NCI-H1930 (cell line): Measurements from ENCODE around the gene GCNA.

Experiments used
- DNase-seq, 2 experiments: peaks; one replicate each; lab custom pipeline; 2025; lab: John Stamatoyannopoulos, UW

The GCNA gene

GRCh38 chrX:71616672-71617529, 38.7 kb downstream of the GCNA start:
- DNase-seq, result no peak

GRCh38 chrX:71617742-71618141, 39.5 kb downstream of the GCNA start:
- no peak for DNase-seq

- DNase-seq, result no peak
These were observed 40.1 kb downstream of the GCNA start, which contains the start of gene CXCR3 for GRCh38 chrX:71618303-71618721. TSS of gene CXCR3 (minus strand) at chrX:71618511. CDS start at chrX:71618449, 62 bp downstream.

- DNase-seq, result no peak
These were observed 40.5 kb downstream of the GCNA start for GRCh38 chrX:71618787-71619186.

- DNase-seq, result no peak
These were observed 41.0 kb downstream of the GCNA start for GRCh38 chrX:71619193-71619592.

GRCh38 chrX:71619986-71620385, 41.7 kb downstream of the GCNA start:
- no peak for DNase-seq

GRCh38 chrX:71621603-71622002, 43.4 kb downstream of the GCNA start:
- no peak for DNase-seq

- DNase-seq, result no peak
These were observed 43.9 kb downstream of the GCNA start for GRCh38 chrX:71622032-71622575.

GRCh38 chrX:71622576-71623450, 44.6 kb downstream of the GCNA start:
- DNase-seq, result no peak

GRCh38 chrX:71623714-71624113, 45.5 kb downstream of the GCNA start:
- DNase-seq, result no peak

GRCh38 chrX:71625471-71625870, 47.2 kb downstream of the GCNA start:
- DNase-seq, result no peak

GRCh38 chrX:71626576-71626975, 48.3 kb downstream of the GCNA start:
- no peak for DNase-seq

GRCh38 chrX:71627588-71628404, 49.6 kb downstream of the GCNA start:
- DNase-seq, result no peak

GRCh38 chrX:71629467-71629866, 51.2 kb downstream of the GCNA start:
- no peak for DNase-seq

- no peak for DNase-seq
These were observed 54.9 kb downstream of the GCNA start for GRCh38 chrX:71632923-71633657.

- no peak for DNase-seq
These were observed 56.1 kb downstream of the GCNA start for GRCh38 chrX:71634366-71634765.

GRCh38 chrX:71636438-71637252, 58.4 kb downstream of the GCNA start:
- no peak for DNase-seq

GRCh38 chrX:71637253-71637618, 59.0 kb downstream of the GCNA start:
- DNase-seq, result no peak

GRCh38 chrX:71637848-71638247, 59.6 kb downstream of the GCNA start:
- DNase-seq, result no peak

GRCh38 chrX:71638409-71638808, 60.2 kb downstream of the GCNA start:
- DNase-seq, result no peak
